CD14-positive monocyte (primary cell): ENCODE data around the gene HEPH. TPM values are rescaled to one million over a fixed set of nuclear protein-coding genes. Genes with fewer than 3 reads are reported as not detected.

Experiments
- DNase-seq, 3 donors: peaks; one replicate each; pipeline ENCODE4 v3.0.0-alpha.2; 2011 to 2022
- H2AFZ ChIP-seq: 2 replicates; pipeline ENCODE4 v1.6.0; 2012; ENCODE audit warnings: mild to moderate bottlenecking, low read depth, low read length, inconsistent platforms; ENCODE audit not compliant: insufficient read depth, poor library complexity, severe bottlenecking
- H3K27ac ChIP-seq, 2 donors: 1 replicate in 1 of 2; 2 replicates in 1 of 2; pipeline ENCODE4 v1.5.1; 2012 to 2013; ENCODE audit warnings: low read length in 2 of 2, control low read depth in 1 of 2, inconsistent platforms in 1 of 2, low read depth in 1 of 2, mild to moderate bottlenecking in 1 of 2
- H3K27me3 ChIP-seq, 2 donors: one replicate each; pipeline versions ENCODE4 v1.6.0 to v1.6.1; 2011 to 2013; ENCODE audit warnings: low read length in 2 of 2; ENCODE audit not compliant: control insufficient read depth in 2 of 2, insufficient read depth in 2 of 2
- H3K36me3 ChIP-seq, 2 donors: replicated peaks in 1 of 2; 1 replicate in 1 of 2; 2 replicates in 1 of 2; pipeline versions ENCODE4 v1.5.1 to v1.6.1; 2012 to 2013; ENCODE audit warnings: low read length in 2 of 2, control low read depth in 1 of 2, inconsistent platforms in 1 of 2, mild to moderate bottlenecking in 1 of 2; ENCODE audit not compliant: insufficient read depth in 2 of 2, control insufficient read depth in 1 of 2
- H3K4me1 ChIP-seq, 2 donors: 1 replicate in 1 of 2; 2 replicates in 1 of 2; pipeline versions ENCODE4 v1.5.1 to v1.6.1; 2012 to 2013; ENCODE audit warnings: low read length in 2 of 2, control low read depth in 1 of 2, inconsistent platforms in 1 of 2, mild to moderate bottlenecking in 1 of 2, moderate library complexity in 1 of 2; ENCODE audit not compliant: insufficient read depth in 2 of 2, control insufficient read depth in 1 of 2
- H3K4me2 ChIP-seq: replicated peaks from 2 replicates; pipeline ENCODE3; 2012; ENCODE audit warnings: low read length, moderate library complexity, mild to moderate bottlenecking; ENCODE audit not compliant: poor library complexity, severe bottlenecking; ENCODE audit errors: extremely low read depth
- H3K4me3 ChIP-seq, 3 experiments: fragments of 200-600 bp in 1 of 3; sonication (generic) in 1 of 3; replicated peaks in 1 of 3; 1 replicate in 2 of 3; 2 replicates in 1 of 3; pipeline ENCODE4 v1.5.1; 2011 to 2013; ENCODE audit warnings: low read length in 3 of 3, mild to moderate bottlenecking in 3 of 3, control low read depth in 2 of 3, low read depth in 2 of 3, inconsistent platforms in 1 of 3, moderate library complexity in 1 of 3
- H3K79me2 ChIP-seq: 2 replicates; pipeline ENCODE4 v1.6.0; 2012; ENCODE audit warnings: mild to moderate bottlenecking, control low read depth, inconsistent platforms, low read length, moderate library complexity; ENCODE audit not compliant: insufficient read depth
- H3K9ac ChIP-seq: 2 replicates; pipeline ENCODE4 v1.6.0; 2017; ENCODE audit warnings: low read length, mild to moderate bottlenecking; ENCODE audit not compliant: insufficient read depth, poor library complexity, severe bottlenecking
- H3K9me3 ChIP-seq, 2 donors: replicated peaks in 1 of 2; 1 replicate in 1 of 2; 2 replicates in 1 of 2; pipeline versions ENCODE4 v1.5.1 to v1.6.1; 2012 to 2013; ENCODE audit warnings: low read length in 2 of 2, control low read depth in 1 of 2; ENCODE audit not compliant: control insufficient read depth in 1 of 2, insufficient read depth in 1 of 2
- H4K20me1 ChIP-seq: 2 replicates; pipeline ENCODE4 v1.6.0; 2012; ENCODE audit warnings: mild to moderate bottlenecking, low read length, control low read depth, moderate library complexity; ENCODE audit not compliant: insufficient read depth
- H3K27ac Mint-ChIP-seq, 7 donors: one replicate each; pipeline ENCODE4 v1.8.0; 2020; ENCODE audit warnings: mild to moderate bottlenecking in 7 of 7, mixed read lengths in 7 of 7, moderate library complexity in 6 of 7, inconsistent platforms in 2 of 7
- H3K27me3 Mint-ChIP-seq, 3 donors: one replicate each; pipeline ENCODE4 v1.8.0; 2021 to 2022; ENCODE audit warnings: low read depth in 3 of 3, mild to moderate bottlenecking in 3 of 3, mixed read lengths in 3 of 3, moderate library complexity in 3 of 3, inconsistent platforms in 1 of 3
- H3K36me3 Mint-ChIP-seq, 2 donors: one replicate each; pipeline ENCODE4 v1.8.0; 2020; ENCODE audit warnings: mixed read lengths in 2 of 2, inconsistent platforms in 1 of 2, mild to moderate bottlenecking in 1 of 2
- H3K4me1 Mint-ChIP-seq: one replicate; pipeline ENCODE4 v1.8.0; 2020; ENCODE audit warnings: mild to moderate bottlenecking, mixed read lengths
- H3K4me3 Mint-ChIP-seq, 2 donors: one replicate each; pipeline ENCODE4 v1.8.0; 2020; ENCODE audit warnings: mild to moderate bottlenecking in 2 of 2, mixed read lengths in 2 of 2, moderate library complexity in 1 of 2
- H3K9me3 Mint-ChIP-seq, 7 donors: one replicate each; pipeline ENCODE4 v1.8.0; 2020 to 2022; ENCODE audit warnings: mixed read lengths in 7 of 7, mild to moderate bottlenecking in 6 of 7, moderate library complexity in 6 of 7, inconsistent platforms in 2 of 7
- CTCF ChIP-seq: fragments of 200-600 bp; IDR thresholded peaks from one replicate; pipeline ENCODE4 v1.8.0; 2022; ENCODE audit warnings: antibody characterized with exemption, mild to moderate bottlenecking
- WGBS: methylation state at CpG from one replicate; pipeline ENCODE4 v1.1.5; 2013; ENCODE audit warnings: missing lambda C conversion rate; ENCODE audit not compliant: insufficient coverage; 5-methylcytosine and 5-hydroxymethylcytosine counted together
- intact Hi-C, 2 donors: fragments of 100-400 bp; cut with micrococcal nuclease; formaldehyde crosslinking; loops; one replicate each; pipeline versions ENCODE4 v1.15.0 to v1.15.1; 2023
- polyA plus RNA-seq, 3 donors: library from polyadenylated mRNA; depleted of rRNA in 1 of 3; unstranded in 2 of 3; stranded (reverse) in 1 of 3; fragments of 300-500 nt in 2 of 3; fragments of >200 nt in 1 of 3; fragmentation: Illumina TruSeq in 2 of 3; gene quantifications; 1 replicate in 2 of 3; 2 replicates in 1 of 3; pipeline ENCODE4 v1.2.3, GENCODE V29; 2012 to 2021

Gene HEPH
- polyA plus RNA-seq, 3 donors: 0.01 TPM; not detected in 2

- no peaks in the 10 kb centered on the region for H3K36me3 Mint-ChIP-seq
- H3K9me3 Mint-ChIP-seq: peaks cover 0 to 8% (median 4%) of the 10 kb centered on the region in 7 donors
- Histone ChIP-seq H3K9ac (no peak overlapping the region), H3K4me1 (no peaks in the 10 kb centered on the region), H2AFZ (no peak overlapping the region), H3K36me3 (no peaks in the 10 kb centered on the region), H3K79me2 (no peaks in the 10 kb centered on the region), H3K4me3 (no peak overlapping the region), H3K27me3 (peaks cover 0 to 4% of the 10 kb centered on the region in 2 donors), H3K9me3 (no peaks in the 10 kb centered on the region), H3K27ac (no peak overlapping the region), H3K4me2 (no peak overlapping the region), H4K20me1 (no peaks in the 10 kb centered on the region)
- intact Hi-C loops: no loop called here
- peaks cover 0 to 3% (median 0%) of the 10 kb centered on the region in 3 donors for H3K27me3 Mint-ChIP-seq
- WGBS: no CpG with 5 or more reads among the region's 1 CpG
- no peak overlapping the region for H3K27ac Mint-ChIP-seq
- TF ChIP-seq CTCF: no peak
- H3K4me1 Mint-ChIP-seq: no peaks in the 10 kb centered on the region
- DNase-seq: no peak
- no peak overlapping the region for H3K4me3 Mint-ChIP-seq
These were observed 91.4 kb downstream of the HEPH start for GRCh38 chrX:66255359-66255967.

- H3K9ac ChIP-seq: no peak overlapping the region
- no peaks in the 10 kb centered on the region for H3K4me1 ChIP-seq
- H3K9me3 Mint-ChIP-seq: peaks cover 0 to 6% (median 0%) of the 10 kb centered on the region in 7 donors
- H3K4me1 Mint-ChIP-seq: no peaks in the 10 kb centered on the region
- H3K36me3 Mint-ChIP-seq: no peaks in the 10 kb centered on the region
- H4K20me1 ChIP-seq: no peaks in the 10 kb centered on the region
- H3K27ac Mint-ChIP-seq: no peak overlapping the region
- DNase-seq: no peak
- H2AFZ ChIP-seq: no peak overlapping the region
- intact Hi-C loops: no loop called here
- no peak overlapping the region for H3K4me3 Mint-ChIP-seq
- no peak overlapping the region for H3K4me2 ChIP-seq
- H3K27ac ChIP-seq: no peak overlapping the region
- H3K79me2 ChIP-seq: no peaks in the 10 kb centered on the region
- H3K36me3 ChIP-seq: no peaks in the 10 kb centered on the region
- TF ChIP-seq CTCF: no peak
- peaks cover 0 to 5% of the 10 kb centered on the region in 2 donors for H3K27me3 ChIP-seq
- no peaks in the 10 kb centered on the region for H3K9me3 ChIP-seq
- H3K4me3 ChIP-seq: no peak overlapping the region
- H3K27me3 Mint-ChIP-seq: peaks cover 0 to 2% (median 2%) of the 10 kb centered on the region in 3 donors
These were observed 98.8 kb downstream of the HEPH start for GRCh38 chrX:66262807-66263206.

Other genes starting within 250 kb of the HEPH start
- gene VSIG4, start 124.2 kb upstream of the HEPH start, polyA plus RNA-seq: 10 to 100 TPM; 10.2 to 56.8 (median 25.1) TPM